K562 (cell line): Measurements from ENCODE around the gene COBLL1. TPM values are rescaled to one million over a fixed set of nuclear protein-coding genes. Genes with fewer than 3 reads are reported as not detected.

Experiments used
- KAT8 ChIP-seq: fragments of 450-650 bp; IDR thresholded peaks from 2 replicates; pipeline ENCODE4 v1.6.1; 2016; ENCODE audit warnings: low read depth, mild to moderate bottlenecking
- MEIS2 ChIP-seq: fragments of 450-650 bp; IDR thresholded peaks from 2 replicates; pipeline ENCODE4 v1.6.1; 2014; ENCODE audit warnings: mild to moderate bottlenecking; ENCODE audit not compliant: partially characterized antibody
- MTF1 ChIP-seq: fragments of 250-450 bp; sonication (Bioruptor Pico); IDR thresholded peaks from 2 replicates; pipeline ENCODE4 v1.9.0; 2021; ENCODE audit warnings: moderate library complexity, mild to moderate bottlenecking, inconsistent platforms, borderline replicate concordance
- SPI1 ChIP-seq: IDR thresholded peaks from 2 replicates; pipeline ENCODE4 v1.6.1; 2011; ENCODE audit warnings: low read depth, low read length, control low read depth, borderline replicate concordance
- polyA plus RNA-seq, 8 experiments: library from polyadenylated mRNA; depleted of rRNA in 4 of 8; stranded (reverse) in 5 of 8; unstranded in 3 of 8; fragments of >200 nt; fragmentation: Nextera tagmentation in 2 of 8; fragmentation: Illumina TruSeq in 1 of 8; extraction: Ambion mirVana in 2 of 8; extraction: Trizol in 1 of 8; gene quantifications; 2 replicates each; pipeline versions ENCODE4 v1.2.1 to v1.2.3, GENCODE V29; 2011 to 2014; ENCODE audit warnings: inconsistent platforms in 1 of 8, missing spikeins in 1 of 8
- total RNA-seq, 7 experiments: library from RNA; depleted of rRNA in 6 of 7; stranded (reverse); fragments of >200 nt in 6 of 7; fragmentation: Illumina TruSeq in 2 of 7; extraction: Trizol in 2 of 7; gene quantifications; 2 replicates each; pipeline versions ENCODE4 v1.2.1 to v1.2.3, GENCODE V29; 2011 to 2021; ENCODE audit warnings: low replicate concordance in 1 of 7
- TF ChIP-seq, protein P1 (sequence below): sonication (generic); formaldehyde crosslinking; IDR thresholded peaks from 2 replicates; pipeline ENCODE4 v1.8.0; 2022; ENCODE audit warnings: mild to moderate bottlenecking, missing genetic modification reagents
- TF ChIP-seq, protein P2 (sequence below): sonication (generic); formaldehyde crosslinking; IDR thresholded peaks from 2 replicates; pipeline ENCODE4 v1.8.0; 2022; ENCODE audit warnings: missing genetic modification reagents, mild to moderate bottlenecking, borderline replicate concordance
- TF ChIP-seq, protein P3 (sequence below), 2 experiments: fragments of 450-650 bp; IDR thresholded peaks; 2 replicates each; pipeline ENCODE4 v1.6.1; 2016
- TF ChIP-seq, protein P4 (sequence below): fragments of 250-450 bp; sonication (Bioruptor Pico); IDR thresholded peaks from 2 replicates; pipeline ENCODE4 v1.6.1; 2021; ENCODE audit warnings: mild to moderate bottlenecking

Gene COBLL1
- total and polyA plus RNA-seq, 9 of the 15 experiments (the other 6 are each of a cell fraction or from before 2014, with no cell fraction given), result 0.07 to 1.6 (median 0.71) TPM

DNA sequence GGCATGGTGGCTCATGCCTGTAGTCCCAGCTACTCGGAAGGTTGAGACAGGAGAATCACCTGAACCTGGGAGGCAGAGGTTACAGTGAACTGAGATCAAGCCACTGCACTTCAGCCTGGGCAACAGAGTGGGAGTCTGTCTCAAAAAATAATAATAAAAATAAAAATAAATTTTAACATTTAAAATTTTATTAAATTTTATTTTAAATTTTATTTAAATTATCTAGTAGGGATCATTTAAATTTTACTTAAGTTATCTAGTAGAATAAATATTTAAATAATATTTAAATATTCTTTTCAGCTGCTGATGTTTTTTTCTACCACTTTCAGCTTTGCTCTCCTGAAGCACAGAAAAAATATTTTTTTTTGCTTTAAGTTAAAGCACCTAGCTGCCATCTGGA is 10.4 kb downstream of the COBLL1 start (continued):
- TF ChIP-seq, protein P1, sequence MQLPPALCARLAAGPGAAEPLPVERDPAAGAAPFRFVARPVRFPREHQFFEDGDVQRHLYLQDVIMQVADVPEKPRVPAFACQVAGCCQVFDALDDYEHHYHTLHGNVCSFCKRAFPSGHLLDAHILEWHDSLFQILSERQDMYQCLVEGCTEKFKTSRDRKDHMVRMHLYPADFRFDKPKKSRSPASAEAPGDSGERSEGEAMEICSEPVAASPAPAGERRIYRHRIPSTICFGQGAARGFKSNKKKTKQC (CRISPR knock-in tag), result no peak
- no peak for TF ChIP-seq MEIS2
- no peak for TF ChIP-seq SPI1
- TF ChIP-seq, protein P2, sequence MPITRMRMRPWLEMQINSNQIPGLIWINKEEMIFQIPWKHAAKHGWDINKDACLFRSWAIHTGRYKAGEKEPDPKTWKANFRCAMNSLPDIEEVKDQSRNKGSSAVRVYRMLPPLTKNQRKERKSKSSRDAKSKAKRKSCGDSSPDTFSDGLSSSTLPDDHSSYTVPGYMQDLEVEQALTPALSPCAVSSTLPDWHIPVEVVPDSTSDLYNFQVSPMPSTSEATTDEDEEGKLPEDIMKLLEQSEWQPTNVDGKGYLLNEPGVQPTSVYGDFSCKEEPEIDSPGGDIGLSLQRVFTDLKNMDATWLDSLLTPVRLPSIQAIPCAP (CRISPR knock-in tag), result no peak
- TF ChIP-seq, protein P3, sequence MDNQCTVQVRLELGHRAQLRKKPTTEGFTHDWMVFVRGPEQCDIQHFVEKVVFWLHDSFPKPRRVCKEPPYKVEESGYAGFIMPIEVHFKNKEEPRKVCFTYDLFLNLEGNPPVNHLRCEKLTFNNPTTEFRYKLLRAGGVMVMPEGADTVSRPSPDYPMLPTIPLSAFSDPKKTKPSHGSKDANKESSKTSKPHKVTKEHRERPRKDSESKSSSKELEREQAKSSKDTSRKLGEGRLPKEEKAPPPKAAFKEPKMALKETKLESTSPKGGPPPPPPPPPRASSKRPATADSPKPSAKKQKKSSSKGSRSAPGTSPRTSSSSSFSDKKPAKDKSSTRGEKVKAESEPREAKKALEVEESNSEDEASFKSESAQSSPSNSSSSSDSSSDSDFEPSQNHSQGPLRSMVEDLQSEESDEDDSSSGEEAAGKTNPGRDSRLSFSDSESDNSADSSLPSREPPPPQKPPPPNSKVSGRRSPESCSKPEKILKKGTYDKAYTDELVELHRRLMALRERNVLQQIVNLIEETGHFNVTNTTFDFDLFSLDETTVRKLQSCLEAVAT (IDR thresholded peaks at IDR 0.05), result no peak
- TF ChIP-seq KAT8, result no peak
- no peak for TF ChIP-seq MTF1 (CRISPR knock-in tag)
- TF ChIP-seq, protein P4, sequence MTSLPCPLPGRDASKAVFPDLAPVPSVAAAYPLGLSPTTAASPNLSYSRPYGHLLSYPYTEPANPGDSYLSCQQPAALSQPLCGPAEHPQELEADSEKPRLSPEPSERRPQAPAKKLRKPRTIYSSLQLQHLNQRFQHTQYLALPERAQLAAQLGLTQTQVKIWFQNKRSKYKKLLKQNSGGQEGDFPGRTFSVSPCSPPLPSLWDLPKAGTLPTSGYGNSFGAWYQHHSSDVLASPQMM (CRISPR knock-in tag), result no peak
